Testis (tissue), 2 donors: Measurements from ENCODE around the gene S1PR1.

ENCODE experiments used
- POLR2A ChIP-seq: fragments of 450-650 bp; IDR thresholded peaks from one replicate; pipeline ENCODE4 v1.6.1; 2017; ENCODE audit warnings: antibody characterized with exemption, mild to moderate bottlenecking, moderate library complexity
- TF ChIP-seq, protein P1 (sequence below), 3 experiments: fragments of 450-650 bp in 2 of 3; fragments of 200-600 bp in 1 of 3; sonication (generic) in 1 of 3; IDR thresholded peaks; one replicate each; pipeline ENCODE4 v1.5.1; 2016 to 2019; ENCODE audit warnings: antibody characterized with exemption in 3 of 3, mild to moderate bottlenecking in 2 of 3, moderate library complexity in 1 of 3

DNA sequence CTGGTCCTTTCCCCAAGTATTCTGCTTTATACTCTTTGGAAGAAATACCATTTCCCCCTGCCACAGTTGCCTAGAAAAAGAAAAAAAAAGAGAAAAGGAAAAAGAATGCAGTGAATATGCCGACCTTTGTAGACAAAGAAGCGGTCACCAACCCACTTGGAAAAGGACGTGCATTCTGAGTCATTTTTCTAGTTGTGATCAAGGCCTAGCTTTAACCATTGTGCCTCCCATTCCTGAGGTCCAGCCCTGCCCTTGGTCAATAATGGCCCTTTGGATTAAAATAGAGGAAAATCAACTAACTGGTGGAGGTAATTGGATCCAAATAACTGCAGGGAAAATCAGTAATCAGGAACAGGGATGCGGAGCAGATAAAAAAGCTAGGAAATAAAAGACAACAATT lies 24.8 kb downstream of the S1PR1 start:
- TF ChIP-seq, protein P1, sequence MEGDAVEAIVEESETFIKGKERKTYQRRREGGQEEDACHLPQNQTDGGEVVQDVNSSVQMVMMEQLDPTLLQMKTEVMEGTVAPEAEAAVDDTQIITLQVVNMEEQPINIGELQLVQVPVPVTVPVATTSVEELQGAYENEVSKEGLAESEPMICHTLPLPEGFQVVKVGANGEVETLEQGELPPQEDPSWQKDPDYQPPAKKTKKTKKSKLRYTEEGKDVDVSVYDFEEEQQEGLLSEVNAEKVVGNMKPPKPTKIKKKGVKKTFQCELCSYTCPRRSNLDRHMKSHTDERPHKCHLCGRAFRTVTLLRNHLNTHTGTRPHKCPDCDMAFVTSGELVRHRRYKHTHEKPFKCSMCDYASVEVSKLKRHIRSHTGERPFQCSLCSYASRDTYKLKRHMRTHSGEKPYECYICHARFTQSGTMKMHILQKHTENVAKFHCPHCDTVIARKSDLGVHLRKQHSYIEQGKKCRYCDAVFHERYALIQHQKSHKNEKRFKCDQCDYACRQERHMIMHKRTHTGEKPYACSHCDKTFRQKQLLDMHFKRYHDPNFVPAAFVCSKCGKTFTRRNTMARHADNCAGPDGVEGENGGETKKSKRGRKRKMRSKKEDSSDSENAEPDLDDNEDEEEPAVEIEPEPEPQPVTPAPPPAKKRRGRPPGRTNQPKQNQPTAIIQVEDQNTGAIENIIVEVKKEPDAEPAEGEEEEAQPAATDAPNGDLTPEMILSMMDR (IDR thresholded peaks at IDR 0.05) = no peak
- TF ChIP-seq POLR2A = no peak
